CD4-positive, CD25-positive, alpha-beta regulatory T cell (primary cell): ENCODE measurements around the gene WBP1L. TPM values are rescaled to one million over a fixed set of nuclear protein-coding genes. Genes with fewer than 3 reads are reported as not detected.
"Not testable (repeated sequence)": the region's sequence is repeated elsewhere in the genome, so short reads cannot be mapped to it uniquely, and the experiment has no call there.

ENCODE experiments used
- ATAC-seq, 2 donors: fragments of 150-1000 bp; cut with Tn5 transposase; one replicate each; pipeline ENCODE4 v1.10.0; 2021; ENCODE audit warnings: low read depth in 2 of 2, moderate number of reproducible peaks in 2 of 2, moderate library complexity in 1 of 2
- DNase-seq, 3 donors: peaks; one replicate each; pipeline versions ENCODE4 v3.0.0 to v3.0.0-alpha.2; 2012 to 2022; ENCODE audit warnings: mixed read lengths in 1 of 3
- H3K27ac ChIP-seq: one replicate; pipeline ENCODE4 v1.7.0; 2013; ENCODE audit warnings: mild to moderate bottlenecking, low read length; ENCODE audit not compliant: insufficient read depth, poor library complexity, severe bottlenecking
- H3K27me3 ChIP-seq: one replicate; pipeline ENCODE4 v1.7.0; 2013; ENCODE audit warnings: low read length; ENCODE audit not compliant: control insufficient read depth, insufficient read depth
- H3K36me3 ChIP-seq: one replicate; pipeline ENCODE4 v1.7.0; 2013; ENCODE audit warnings: mild to moderate bottlenecking, low read length, moderate library complexity; ENCODE audit not compliant: control insufficient read depth, insufficient read depth
- H3K4me1 ChIP-seq: 2 replicates; pipeline ENCODE4 v1.7.0; 2013; ENCODE audit warnings: mild to moderate bottlenecking, low read length; ENCODE audit not compliant: insufficient read depth, control insufficient read depth, poor library complexity, severe bottlenecking
- H3K4me3 ChIP-seq: one replicate; pipeline ENCODE4 v1.7.0; 2013; ENCODE audit warnings: low read depth, mild to moderate bottlenecking, low read length, moderate library complexity
- H3K9me3 ChIP-seq, 2 experiments: 1 replicate in 1 of 2; 2 replicates in 1 of 2; pipeline ENCODE4 v1.7.0; 2013; ENCODE audit warnings: low read length in 2 of 2, mild to moderate bottlenecking in 1 of 2, moderate library complexity in 1 of 2; ENCODE audit not compliant: control insufficient read depth in 2 of 2
- H3K27ac Mint-ChIP-seq, 3 donors: one replicate each; pipeline ENCODE4 v1.8.0; 2020 to 2022; ENCODE audit warnings: mild to moderate bottlenecking in 3 of 3, mixed read lengths in 3 of 3, moderate library complexity in 2 of 3
- H3K27me3 Mint-ChIP-seq: one replicate; pipeline ENCODE4 v1.8.0; 2022; ENCODE audit warnings: mild to moderate bottlenecking, mixed read lengths
- H3K36me3 Mint-ChIP-seq: one replicate; pipeline ENCODE4 v1.8.0; 2020; ENCODE audit warnings: mixed read lengths
- H3K4me1 Mint-ChIP-seq, 4 donors: one replicate each; pipeline ENCODE4 v1.8.0; 2020 to 2022; ENCODE audit warnings: mixed read lengths in 4 of 4, mild to moderate bottlenecking in 1 of 4
- H3K4me3 Mint-ChIP-seq, 4 donors: one replicate each; pipeline ENCODE4 v1.8.0; 2020 to 2022; ENCODE audit warnings: mild to moderate bottlenecking in 4 of 4, mixed read lengths in 4 of 4, moderate library complexity in 3 of 4
- H3K9me3 Mint-ChIP-seq, 7 donors: one replicate each; pipeline ENCODE4 v1.8.0; 2020 to 2022; ENCODE audit warnings: mixed read lengths in 7 of 7, mild to moderate bottlenecking in 3 of 7, moderate library complexity in 2 of 7
- polyA plus RNA-seq, 4 donors: library from polyadenylated mRNA; unstranded; fragments of 300-500 nt; fragmentation: Illumina TruSeq; gene quantifications; one replicate each; pipeline ENCODE4 v1.2.3, GENCODE V29; 2021
- total RNA-seq: library from RNA; stranded (reverse); gene quantifications from one replicate; pipeline ENCODE4 v1.2.3, GENCODE V29; 2022

Gene WBP1L
- total and polyA plus RNA-seq, 5 donors from 2014 or later: 26.9 to 38.5 (median 28.2) TPM

GRCh38 chr10:102834143-102834542, 90.4 kb downstream of the WBP1L start:
- Mint-ChIP-seq H3K4me1 (peaks cover 0 to 2% (median 0%) of the 10 kb centered on the region in 4 donors), H3K27me3 (peaks cover 33% of the 10 kb centered on the region), H3K36me3 (peaks cover 5% of the 10 kb centered on the region), H3K4me3 (no peak overlapping the region), H3K9me3 (peaks cover 0 to 12% (median 2%) of the 10 kb centered on the region in 7 donors), H3K27ac (no peak overlapping the region)
- no peaks in the 10 kb centered on the region for H3K27me3 ChIP-seq
- no peaks in the 10 kb centered on the region for H3K9me3 ChIP-seq
- no peak for ATAC-seq
- no peaks in the 10 kb centered on the region for H3K36me3 ChIP-seq
- no peak overlapping the region for H3K27ac ChIP-seq
- H3K4me1 ChIP-seq: no peaks in the 10 kb centered on the region
- no peak overlapping the region for H3K4me3 ChIP-seq
- no peak for DNase-seq

GRCh38 chr10:102835007-102835482, 91.3 kb downstream of the WBP1L start:
- Histone ChIP-seq H3K9me3 (no peaks in the 10 kb centered on the region), H3K27ac (no peak overlapping the region), H3K4me3 (no peak overlapping the region), H3K27me3 (no peaks in the 10 kb centered on the region), H3K4me1 (no peaks in the 10 kb centered on the region), H3K36me3 (no peaks in the 10 kb centered on the region)
- H3K9me3 Mint-ChIP-seq: peaks cover 0 to 14% (median 2%) of the 10 kb centered on the region in 7 donors
- H3K4me1 Mint-ChIP-seq: peaks cover 0 to 2% (median 0%) of the 10 kb centered on the region in 4 donors
- H3K36me3 Mint-ChIP-seq: peaks cover 5% of the 10 kb centered on the region
- H3K27me3 Mint-ChIP-seq: peaks cover 35% of the 10 kb centered on the region
- no peak overlapping the region for H3K27ac Mint-ChIP-seq
- no peak overlapping the region for H3K4me3 Mint-ChIP-seq
- DNase-seq (peak; percentile 59 to 79 (median 71)), ATAC-seq (peak; percentile 88)

GRCh38 chr10:102837230-102837721, 93.5 kb downstream of the WBP1L start, which contains the start of gene CYP17A1:
Gene CYP17A1 (minus strand): TSS chr10:102837413. CDS start chr10:102837361, 52 bp downstream.
- no peaks in the 10 kb centered on the region for H3K4me1 ChIP-seq
- H3K27me3 Mint-ChIP-seq: peaks cover 39% of the 10 kb centered on the region
- H3K4me3 ChIP-seq: no peak within 1 kb of the TSS
- peak within 1 kb of the TSS in 1 of 3 donors; percentile 80 for H3K27ac Mint-ChIP-seq
- H3K27me3 ChIP-seq: no peaks in the 10 kb centered on the region
- no peak for DNase-seq
- peaks cover 0 to 2% (median 0%) of the 10 kb centered on the region in 4 donors for H3K4me1 Mint-ChIP-seq
- peaks cover 0 to 14% (median 2%) of the 10 kb centered on the region in 7 donors for H3K9me3 Mint-ChIP-seq
- H3K36me3 Mint-ChIP-seq: peaks cover 5% of the 10 kb centered on the region
- ATAC-seq: no peak
- H3K36me3 ChIP-seq: no peaks in the 10 kb centered on the region
- H3K9me3 ChIP-seq: no peaks in the 10 kb centered on the region
- H3K27ac ChIP-seq: no peak within 1 kb of the TSS
- no peak within 1 kb of the TSS for H3K4me3 Mint-ChIP-seq

GRCh38 chr10:102838276-102838927, 94.7 kb downstream of the WBP1L start:
- peaks cover 0 to 14% (median 4%) of the 10 kb centered on the region in 7 donors for H3K9me3 Mint-ChIP-seq
- H3K27me3 Mint-ChIP-seq: peaks cover 39% of the 10 kb centered on the region
- H3K36me3 ChIP-seq, H3K27ac ChIP-seq, H3K27me3 ChIP-seq, H3K27ac Mint-ChIP-seq, H3K4me3 Mint-ChIP-seq, H3K4me1 ChIP-seq, H3K9me3 ChIP-seq, DNase-seq, ATAC-seq, H3K4me3 ChIP-seq, H3K4me1 Mint-ChIP-seq: not testable (repeated sequence)
- H3K36me3 Mint-ChIP-seq: peaks cover 12% of the 10 kb centered on the region

GRCh38 chr10:102841827-102842345, 98.1 kb downstream of the WBP1L start:
- Mint-ChIP-seq H3K36me3 (peaks cover 16% of the 10 kb centered on the region), H3K27me3 (peaks cover 34% of the 10 kb centered on the region), H3K27ac (no peak overlapping the region), H3K4me3 (no peak overlapping the region), H3K4me1 (no peaks in the 10 kb centered on the region), H3K9me3 (peaks cover 0 to 19% (median 6%) of the 10 kb centered on the region in 7 donors)
- Histone ChIP-seq H3K36me3 (no peaks in the 10 kb centered on the region), H3K4me1 (no peaks in the 10 kb centered on the region), H3K4me3 (no peak overlapping the region), H3K27me3 (no peaks in the 10 kb centered on the region), H3K9me3 (no peaks in the 10 kb centered on the region), H3K27ac (no peak overlapping the region)
- no peak for DNase-seq
- no peak for ATAC-seq

GRCh38 chr10:102843139-102843538, 99.4 kb downstream of the WBP1L start:
- H3K27me3 ChIP-seq, H3K27ac ChIP-seq, H3K4me1 ChIP-seq, DNase-seq, H3K9me3 ChIP-seq, H3K36me3 ChIP-seq, H3K27ac Mint-ChIP-seq, H3K4me3 ChIP-seq, H3K4me1 Mint-ChIP-seq, ATAC-seq: not testable (repeated sequence)
- Mint-ChIP-seq H3K27me3 (peaks cover 22% of the 10 kb centered on the region), H3K9me3 (peaks cover 0 to 12% (median 4%) of the 10 kb centered on the region in 7 donors), H3K36me3 (peaks cover 13% of the 10 kb centered on the region), H3K4me3 (peak overlapping the region in 1 of 4 donors; percentile 11)

- not testable (repeated sequence) for H3K27ac Mint-ChIP-seq, H3K9me3 Mint-ChIP-seq, ATAC-seq, H3K4me3 ChIP-seq, H3K36me3 ChIP-seq, H3K4me1 Mint-ChIP-seq, DNase-seq, H3K9me3 ChIP-seq, H3K27me3 ChIP-seq, H3K4me1 ChIP-seq, H3K4me3 Mint-ChIP-seq, H3K27ac ChIP-seq
- peaks cover 19% of the 10 kb centered on the region for H3K27me3 Mint-ChIP-seq
- H3K36me3 Mint-ChIP-seq: peaks cover 11% of the 10 kb centered on the region
Observed at GRCh38 chr10:102844190-102844776, 100.5 kb downstream of the WBP1L start.
